Measurements from ENCODE around the gene GLT1D1.
"Not testable (repeated sequence)": the region's sequence is repeated elsewhere in the genome, so short reads cannot be mapped to it uniquely, and the experiment has no call there.

GLT1D1 gene

DNA sequence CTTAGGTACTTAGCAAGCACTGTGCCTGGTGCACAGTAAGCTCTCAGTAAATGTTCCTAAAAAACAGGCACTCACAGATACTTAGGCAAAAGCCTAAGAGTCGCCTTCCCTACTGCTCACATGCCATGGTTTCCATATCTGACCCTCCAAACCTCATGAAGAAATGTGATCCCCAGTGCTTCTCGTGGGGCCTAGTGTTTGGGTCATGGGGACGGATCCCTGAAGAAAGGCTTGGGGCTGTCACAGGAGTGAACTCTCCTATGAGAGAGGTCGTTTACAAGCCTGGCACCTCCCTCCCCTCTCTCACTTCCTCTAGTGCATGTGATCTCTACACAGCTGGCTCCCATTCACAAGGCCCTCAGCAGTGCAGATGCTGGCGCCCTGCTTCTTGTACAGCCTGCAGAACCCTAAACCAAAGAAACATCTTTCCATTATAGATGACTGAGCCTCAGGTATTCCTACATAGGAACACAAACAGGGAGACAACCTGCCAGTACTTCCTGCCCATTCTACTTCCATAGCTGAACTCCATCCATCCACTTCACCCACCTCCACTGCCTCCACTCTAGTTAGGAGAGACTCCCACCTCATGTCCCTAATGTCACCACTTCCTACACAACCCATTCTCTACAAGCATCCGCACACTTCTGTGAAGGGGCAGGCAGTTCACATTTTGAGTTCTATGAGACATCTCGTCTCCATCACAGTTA lies 32.4 kb upstream of the GLT1D1 start:
- DNase-seq: peak; percentile 18

- peak; percentile 12 for DNase-seq
Measured at GRCh38 chr12:128823216-128823915, 29.9 kb upstream of the GLT1D1 start.

DNA sequence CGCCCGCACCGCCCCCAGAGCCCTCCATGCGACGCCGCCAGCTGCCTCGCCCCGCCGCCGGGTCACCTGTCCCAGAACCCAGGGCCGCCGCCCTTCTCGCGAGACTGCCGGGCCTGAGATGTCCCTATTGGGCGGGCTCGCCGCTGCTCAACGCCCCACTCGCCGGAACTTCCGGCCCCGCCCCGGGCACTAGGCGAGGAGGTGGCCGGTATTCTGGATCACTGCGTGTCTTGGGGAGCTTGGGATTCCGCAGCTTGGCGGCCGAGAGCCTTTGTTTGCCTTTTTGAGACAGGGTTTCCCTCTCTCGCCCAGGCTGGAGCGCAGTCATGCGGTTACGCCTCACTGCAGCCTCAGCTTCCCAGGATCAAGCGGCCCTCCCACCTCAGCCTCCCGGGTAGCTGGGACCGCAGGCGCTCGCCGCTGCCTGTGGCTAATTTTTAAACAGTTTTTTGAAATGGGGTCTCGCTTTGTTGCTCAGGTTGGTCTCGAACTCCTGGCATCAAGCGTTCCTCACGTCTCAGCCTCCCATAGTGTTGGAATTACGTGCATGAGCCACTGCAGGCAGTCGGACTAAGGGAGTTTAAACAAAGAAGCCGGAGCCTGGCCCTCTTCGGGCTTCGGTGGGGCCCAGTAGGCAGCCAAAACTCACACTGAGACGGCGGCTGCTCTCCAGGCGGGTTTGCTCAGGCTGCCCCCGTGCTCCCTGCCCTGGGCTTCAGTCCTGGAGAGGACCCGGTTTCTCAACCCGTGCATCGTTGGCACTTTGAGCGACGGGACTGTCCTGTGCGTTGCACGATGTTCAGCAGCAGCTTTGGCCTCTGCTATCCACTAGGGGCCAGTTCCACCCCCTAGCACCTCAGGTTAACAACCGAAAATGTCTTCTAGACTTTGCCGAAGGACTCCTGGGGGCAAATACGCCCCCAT lies 29.1 kb upstream of the GLT1D1 start, which contains the start of gene SLC15A4:
Gene SLC15A4, minus strand, starts transcription at position 43 of the 924 bp plus-strand sequence. Its CDS starts 15 bp downstream, at position 28.
- peak; percentile 79 for DNase-seq

DNA sequence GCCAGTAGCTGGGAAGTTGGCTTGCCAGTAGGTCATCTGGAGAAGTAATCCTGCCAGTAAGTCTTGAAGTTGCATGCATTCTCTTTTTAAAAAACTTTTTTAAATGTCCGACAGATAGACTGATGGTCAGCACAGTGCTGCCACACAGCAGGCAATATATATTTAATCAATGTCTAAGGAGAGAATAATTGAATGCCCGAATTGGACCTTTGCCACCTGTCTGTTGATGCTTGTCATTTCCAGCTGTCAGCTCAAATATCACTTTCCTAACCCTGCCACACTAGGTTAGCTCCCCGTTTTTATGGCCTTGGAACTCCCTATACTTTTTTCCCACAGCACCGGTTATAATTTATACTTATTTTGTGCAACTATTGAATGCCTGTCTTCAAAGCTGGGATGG lies 27.4 kb upstream of the GLT1D1 start:
- DNase-seq: peak; percentile 31

DNA sequence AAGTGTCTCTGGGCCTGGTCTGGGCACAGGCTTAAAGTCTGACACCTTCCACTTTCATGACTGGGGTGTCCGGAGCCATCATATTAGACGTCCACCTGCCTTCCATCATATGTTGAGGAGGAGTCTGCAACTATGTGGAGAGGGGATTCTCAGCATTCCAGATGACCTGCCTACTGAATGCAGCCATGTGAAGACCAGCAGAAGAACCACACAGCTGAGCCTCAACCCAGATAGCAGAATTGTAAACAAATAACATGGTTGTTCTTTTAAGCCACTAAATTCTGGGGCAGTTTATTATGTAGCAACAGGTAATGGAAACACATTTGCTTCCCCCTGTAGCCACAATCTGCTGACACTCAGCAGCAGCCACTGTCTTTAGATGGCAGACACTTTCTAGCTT lies 25.6 kb upstream of the GLT1D1 start:
- DNase-seq: no peak

- no peak for DNase-seq
Measured at GRCh38 chr12:128829861-128830504, 23.3 kb upstream of the GLT1D1 start.

GRCh38 chr12:128830505-128830893 lies 22.8 kb upstream of the GLT1D1 start:
- DNase-seq: no peak

DNA sequence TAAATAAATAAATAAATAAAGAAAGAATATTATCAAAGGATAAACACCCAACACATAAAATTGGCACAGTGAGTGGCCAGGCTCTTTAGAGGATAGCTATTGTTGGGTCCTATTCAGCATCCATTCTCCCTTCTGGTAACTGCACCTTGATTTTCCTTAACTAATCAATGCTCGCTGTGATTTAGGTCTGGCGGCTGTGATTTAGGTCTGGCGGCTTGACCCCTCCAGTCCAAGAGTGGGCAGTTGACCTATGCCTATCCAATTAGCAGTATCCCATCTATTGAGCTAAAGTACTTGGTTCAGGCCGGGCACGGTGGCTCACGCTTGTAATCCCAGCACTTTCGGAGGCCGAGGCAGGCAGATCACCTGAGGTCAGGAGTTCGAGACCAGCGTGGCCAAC lies 19.9 kb upstream of the GLT1D1 start:
- no peak for DNase-seq

GRCh38 chr12:128839885-128840284 lies 13.4 kb upstream of the GLT1D1 start:
- DNase-seq: not testable (repeated sequence)

- no peak for DNase-seq
Measured at GRCh38 chr12:128840862-128841468, 12.3 kb upstream of the GLT1D1 start.

DNA sequence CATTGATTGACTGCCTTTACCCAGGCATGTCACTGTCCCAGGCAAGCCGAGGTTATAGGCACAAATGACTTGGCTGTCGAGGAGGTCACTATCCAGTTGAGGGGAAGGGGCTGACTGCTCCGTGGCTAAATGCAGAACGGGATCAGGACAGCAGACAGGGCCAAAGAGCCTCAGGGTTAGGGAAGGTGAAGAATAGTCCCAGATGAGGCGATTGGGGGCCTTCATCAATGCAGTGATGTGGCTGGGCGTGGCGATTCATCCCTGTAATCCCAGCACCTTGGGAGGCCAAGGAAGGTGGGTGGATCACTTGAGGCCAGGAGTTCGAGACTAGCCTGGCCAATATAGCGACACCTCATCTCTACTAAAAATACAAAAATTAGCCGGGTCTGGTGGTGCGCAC lies 10.7 kb upstream of the GLT1D1 start:
- no peak for DNase-seq

- no peak for DNase-seq
Measured at GRCh38 chr12:128843538-128843937, 9.7 kb upstream of the GLT1D1 start.

GRCh38 chr12:128844031-128844635 lies 9.1 kb upstream of the GLT1D1 start:
- DNase-seq: no peak

DNA sequence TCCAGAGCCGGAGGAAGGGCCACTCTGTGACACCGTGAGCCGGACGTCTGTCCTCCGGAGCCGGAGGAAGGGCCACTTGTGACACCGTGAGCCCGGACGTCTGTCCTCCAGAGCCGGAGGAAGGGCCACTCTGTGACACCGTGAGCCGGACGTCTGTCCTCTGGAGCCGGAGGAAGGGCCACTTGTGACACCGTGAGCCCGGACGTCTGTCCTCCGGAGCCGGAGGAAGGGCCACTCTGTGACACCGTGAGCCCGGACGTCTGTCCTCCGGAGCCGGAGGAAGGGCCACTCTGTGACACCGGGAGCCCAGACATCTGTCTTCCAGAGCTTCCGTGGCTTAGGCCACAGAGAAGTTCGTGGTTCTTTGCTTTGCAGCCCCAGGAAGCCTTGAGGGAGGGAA lies 6.6 kb upstream of the GLT1D1 start:
- not testable (repeated sequence) for DNase-seq

DNA sequence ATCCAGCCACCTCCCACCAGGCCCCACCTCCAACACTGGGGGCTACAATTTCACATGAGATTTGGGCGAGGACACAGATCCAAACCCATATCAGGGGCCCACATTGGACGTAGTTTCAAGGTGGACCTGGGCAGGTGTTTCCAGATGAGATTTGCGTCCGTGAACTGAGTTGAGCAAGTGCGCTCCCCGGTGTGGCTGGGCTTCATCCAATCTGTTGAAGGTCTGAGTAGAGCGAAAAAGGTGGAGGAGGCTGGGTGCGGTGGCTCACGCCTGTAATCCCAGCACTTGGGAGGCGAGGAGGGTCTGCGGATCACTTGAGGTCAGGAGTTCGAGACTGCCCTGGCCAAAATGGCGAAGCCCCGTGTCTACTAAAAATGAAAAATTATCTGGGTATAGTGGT lies 4.9 kb upstream of the GLT1D1 start:
- no peak for DNase-seq

GRCh38 chr12:128849806-128850205 lies 3.5 kb upstream of the GLT1D1 start:
- not testable (repeated sequence) for DNase-seq

DNA sequence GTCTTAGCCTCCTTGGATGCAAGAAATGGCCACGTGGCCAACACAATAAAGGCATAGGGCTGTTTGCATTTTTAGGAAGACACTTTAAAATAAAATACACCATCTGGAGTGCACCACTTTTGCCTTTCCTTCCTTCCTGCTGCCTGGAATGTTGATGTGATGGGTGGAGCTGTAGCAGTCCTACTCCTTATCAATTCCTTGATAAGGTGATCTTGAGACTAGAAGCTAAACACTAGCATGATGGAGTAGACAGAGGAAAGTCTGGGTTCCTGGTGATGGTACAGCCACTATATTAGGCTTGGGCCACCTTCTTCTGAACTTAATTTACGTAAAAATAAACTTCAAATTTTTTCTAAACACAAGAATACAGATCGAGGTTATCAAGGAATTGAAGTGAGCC lies 2.9 kb upstream of the GLT1D1 start:
- DNase-seq: no peak

DNA sequence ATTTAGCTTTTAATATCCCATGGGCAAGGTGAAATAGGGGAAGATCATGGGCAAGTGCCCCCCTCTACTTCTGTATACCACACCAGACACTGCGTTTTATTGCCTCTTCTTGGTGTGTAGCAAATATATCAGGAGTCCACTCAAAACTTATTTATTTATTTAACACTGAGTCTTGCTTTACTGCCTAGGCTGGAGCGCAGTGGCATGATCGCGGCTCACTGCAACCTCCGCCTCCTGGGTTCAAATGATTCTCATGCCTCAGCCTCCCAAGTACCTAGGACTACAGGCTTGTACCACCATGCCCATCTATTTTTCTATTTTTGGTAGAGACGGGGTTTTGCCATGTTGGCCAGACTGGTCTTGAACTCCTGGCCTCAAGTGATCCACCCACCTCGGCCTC lies 1.8 kb upstream of the GLT1D1 start:
- not testable (repeated sequence) for DNase-seq

DNA sequence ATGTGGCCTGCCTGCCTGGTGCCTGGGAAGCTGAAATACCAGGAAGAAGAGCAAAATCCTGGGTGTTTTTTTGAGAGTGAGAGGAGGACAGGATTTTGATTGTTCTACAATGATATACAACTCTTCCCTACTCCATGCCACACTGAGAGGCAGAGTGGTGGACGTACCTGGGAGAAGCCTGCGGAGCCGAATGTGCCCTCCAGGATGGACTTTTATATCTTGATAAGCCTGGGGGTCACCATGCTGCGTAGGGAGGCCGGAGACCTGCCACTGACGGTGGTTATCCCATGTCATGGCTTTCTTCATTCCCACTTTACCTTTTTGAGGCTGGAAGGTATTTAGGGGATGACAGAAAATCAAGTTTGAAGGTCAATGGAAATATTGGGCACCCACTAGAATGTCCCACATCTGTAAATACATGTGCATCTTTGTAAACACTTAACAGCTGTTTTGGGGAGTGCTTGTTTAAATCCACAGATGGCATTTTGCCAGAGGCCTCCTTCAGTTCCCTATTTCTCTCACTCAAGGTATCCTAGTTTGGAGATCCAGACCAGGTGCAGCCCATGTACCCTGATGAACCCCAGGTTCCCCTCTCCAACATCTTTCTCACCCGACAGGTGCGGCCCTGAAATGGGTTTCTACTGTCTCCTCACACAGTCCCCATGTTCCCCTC lies 1.1 kb upstream of the GLT1D1 start:
- DNase-seq: no peak

DNA sequence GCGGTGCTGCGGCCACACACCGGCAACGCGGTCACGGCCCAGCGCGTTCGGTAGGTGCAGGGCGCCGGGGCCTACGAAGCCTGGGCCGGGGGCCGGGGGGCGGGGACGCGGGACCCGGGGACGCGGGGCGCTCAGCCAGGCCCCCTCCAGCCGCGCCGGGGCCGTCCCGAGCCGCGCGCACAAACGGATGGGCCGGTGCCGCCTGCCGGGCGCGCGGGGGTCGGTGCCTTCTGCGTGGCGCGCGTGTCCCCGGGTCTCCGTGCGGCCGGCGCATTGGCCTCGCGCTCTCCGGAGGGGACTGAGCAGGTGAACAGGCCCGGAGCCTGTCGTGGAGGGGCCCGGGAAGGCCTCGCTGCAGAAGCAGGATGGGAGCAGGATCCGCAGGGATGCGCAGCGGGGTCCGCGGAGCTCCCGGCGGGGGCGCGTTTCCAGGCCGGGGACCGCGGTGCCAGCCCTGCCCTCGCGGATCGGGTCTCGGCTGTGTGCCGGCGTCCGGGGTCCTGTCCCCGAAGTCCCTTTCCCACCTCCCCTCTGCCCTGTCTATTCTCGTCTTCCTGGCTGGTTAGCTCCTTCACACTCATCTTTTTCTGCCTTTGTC lies 421 bp downstream of the GLT1D1 start:
- no peak for DNase-seq

Measured in NCI-H2029 treated with DMSO at 0.1 percent for 48 hours (cell line).